Stimulated activated CD8-positive, alpha-beta memory T cell treated with anti-CD3 and anti-CD28 coated beads, Interleukin-12 subunit alpha, Interleukin-12 subunit beta, amount 100 ng/mL, for 24 hours (primary cell): ENCODE results near the gene ATP5MC2.
"Not testable (repeated sequence)": the region's sequence is repeated elsewhere in the genome, so short reads cannot be mapped to it uniquely, and the experiment has no call there.

Source experiments
- DNase-seq: peaks from one replicate; pipeline ENCODE4 v3.0.0-alpha.2; 2020; ENCODE audit errors: extremely low read depth

The ATP5MC2 gene

DNA sequence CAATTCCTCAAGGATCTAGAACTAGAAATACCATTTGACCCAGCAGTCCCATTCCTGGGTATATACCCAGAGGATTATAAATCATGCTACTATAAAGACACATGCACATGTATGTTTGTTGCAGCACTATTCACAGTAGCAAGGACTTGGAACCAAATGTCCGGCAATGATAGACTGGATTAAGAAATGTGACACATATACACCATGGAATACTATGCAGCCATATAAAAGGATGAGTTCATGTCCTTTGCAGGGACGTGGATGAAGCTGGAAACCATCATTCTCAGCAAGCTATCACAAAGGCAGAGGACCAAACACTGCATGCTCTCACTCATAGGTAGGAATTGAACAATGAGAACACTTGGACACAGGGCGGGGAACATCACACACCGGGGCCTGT is 29.6 kb downstream of the ATP5MC2 start:
- not testable (repeated sequence) for DNase-seq

- no peak for DNase-seq
These were observed 30.7 kb downstream of the ATP5MC2 start for GRCh38 chr12:53645165-53645564.

DNA sequence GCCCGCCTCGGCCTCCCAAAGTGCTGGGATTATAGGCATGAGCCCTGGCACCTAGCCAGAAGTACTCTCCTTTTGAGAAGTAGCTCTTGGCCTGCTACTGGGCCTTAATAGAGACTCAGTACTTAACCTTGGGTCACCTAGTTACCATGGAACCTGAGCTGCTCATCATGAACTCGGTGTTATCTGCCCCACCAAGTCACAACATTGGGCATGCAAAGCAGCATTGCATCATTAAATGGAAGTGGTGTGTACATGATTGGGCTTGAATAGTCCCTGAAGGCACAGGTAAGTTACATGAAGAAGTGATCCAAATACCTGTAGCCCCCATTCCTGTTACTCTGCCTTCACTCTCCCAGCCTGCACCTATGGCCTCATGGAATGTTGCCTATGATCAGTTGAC is 31.8 kb downstream of the ATP5MC2 start:
- DNase-seq, result no peak

DNA sequence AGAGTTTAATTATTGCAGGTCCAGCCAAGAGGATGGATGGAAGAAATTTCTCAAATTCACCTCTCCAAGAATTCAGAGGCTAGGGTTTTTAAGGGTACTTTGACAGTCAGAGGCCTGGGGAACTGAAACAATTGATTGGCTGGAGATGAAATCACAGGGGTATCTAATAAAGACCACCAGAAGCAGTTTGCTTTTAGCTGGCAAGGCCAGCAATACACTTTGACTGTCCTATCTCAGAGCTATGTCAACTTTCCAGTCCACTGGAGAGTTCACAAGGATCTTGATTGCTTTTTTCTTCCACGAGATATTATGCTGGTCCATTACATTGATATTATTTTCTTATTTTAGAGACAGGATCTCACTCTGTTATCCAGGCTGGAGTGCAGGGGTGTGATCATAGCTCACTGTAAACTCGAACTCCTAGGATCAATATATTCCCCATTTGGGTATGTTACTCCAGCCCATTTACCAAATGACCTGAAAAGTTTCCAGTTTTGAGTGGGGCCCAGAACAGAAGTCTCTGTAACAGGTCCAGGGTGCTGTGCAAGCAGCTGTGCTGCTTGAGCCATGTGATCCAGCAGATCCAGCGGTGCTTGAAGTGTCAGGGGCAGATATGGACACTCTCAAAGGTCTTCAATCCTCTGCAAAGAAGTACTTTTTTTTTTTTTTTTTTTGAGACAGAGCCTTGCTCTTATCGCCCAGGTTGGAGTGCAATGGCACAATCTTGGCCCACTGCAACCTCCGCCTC is 32.5 kb downstream of the ATP5MC2 start:
- DNase-seq, result no peak

DNA sequence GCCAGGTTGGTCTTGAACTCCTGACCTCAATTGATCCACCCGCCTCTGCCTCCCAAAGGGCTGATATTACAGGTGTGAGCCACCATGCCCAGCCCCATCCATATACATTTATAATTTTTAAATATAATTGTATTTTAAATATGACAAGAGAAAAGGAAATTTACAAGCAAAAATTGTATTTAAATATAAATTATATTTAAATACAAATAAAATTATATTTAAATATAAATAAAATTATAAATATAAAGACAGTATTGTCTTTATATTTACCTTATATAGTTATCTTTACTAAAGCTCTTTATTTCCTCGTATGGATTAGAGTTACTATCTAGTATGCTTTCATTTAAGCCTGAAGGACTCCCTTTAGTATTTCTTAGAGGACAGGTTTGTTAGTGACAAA is 37.8 kb downstream of the ATP5MC2 start:
- no peak for DNase-seq

- DNase-seq, result no peak
These were observed 39.2 kb downstream of the ATP5MC2 start for GRCh38 chr12:53636641-53637040.

GRCh38 chr12:53635708-53636107 is 40.2 kb downstream of the ATP5MC2 start:
- DNase-seq, result not testable (repeated sequence)

- no peak for DNase-seq
These were observed 44.2 kb downstream of the ATP5MC2 start for GRCh38 chr12:53631721-53632120.

DNA sequence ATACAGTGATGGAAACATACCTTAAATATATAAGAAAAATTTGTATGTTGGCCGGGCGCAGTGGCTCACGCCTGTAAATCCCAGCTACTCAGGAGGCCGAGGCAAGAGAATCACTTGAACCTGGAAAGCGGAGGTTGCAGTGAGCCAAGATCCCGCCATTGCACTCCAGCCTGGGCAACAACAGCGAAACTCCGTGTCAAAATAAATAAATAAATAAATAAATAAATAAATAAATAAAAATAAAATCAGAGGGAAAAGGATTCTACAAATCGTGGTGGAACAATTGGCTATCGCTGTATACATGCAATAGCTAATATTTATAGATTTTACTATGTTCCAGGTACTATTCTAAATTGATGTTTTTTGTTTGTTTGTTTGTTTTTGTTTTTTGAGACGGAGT is 48.0 kb downstream of the ATP5MC2 start:
- DNase-seq, result no peak

DNA sequence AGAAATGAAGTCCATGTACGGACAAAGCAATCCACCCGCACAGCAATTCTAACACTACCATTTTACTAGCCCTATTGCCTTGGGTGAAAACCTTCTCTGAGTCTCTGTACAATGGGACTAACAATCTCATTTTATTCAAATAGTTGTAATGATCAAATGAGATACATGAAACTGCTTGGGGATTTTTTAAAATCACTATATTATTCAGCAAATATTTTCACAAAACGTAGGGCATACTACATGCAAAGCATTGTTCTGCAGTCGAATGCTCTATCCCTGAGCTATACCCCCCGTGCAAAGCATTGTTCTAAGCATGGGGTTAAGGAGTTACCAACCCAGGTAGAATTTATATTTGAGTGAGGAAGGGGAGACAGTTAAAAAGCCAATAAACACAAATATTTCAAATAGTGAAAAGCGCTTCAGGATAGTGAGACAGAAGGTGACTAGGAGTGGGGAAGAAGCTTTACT is 49.1 kb downstream of the ATP5MC2 start:
- DNase-seq, result no peak

- DNase-seq, result peak; percentile 90
These were observed 49.8 kb downstream of the ATP5MC2 start, which contains the start of gene ATF7 for GRCh38 chr12:53625946-53626701. ATF7 (minus strand) TSS chr12:53626382; CDS start chr12:53601000, 25,382 bp downstream.

DNA sequence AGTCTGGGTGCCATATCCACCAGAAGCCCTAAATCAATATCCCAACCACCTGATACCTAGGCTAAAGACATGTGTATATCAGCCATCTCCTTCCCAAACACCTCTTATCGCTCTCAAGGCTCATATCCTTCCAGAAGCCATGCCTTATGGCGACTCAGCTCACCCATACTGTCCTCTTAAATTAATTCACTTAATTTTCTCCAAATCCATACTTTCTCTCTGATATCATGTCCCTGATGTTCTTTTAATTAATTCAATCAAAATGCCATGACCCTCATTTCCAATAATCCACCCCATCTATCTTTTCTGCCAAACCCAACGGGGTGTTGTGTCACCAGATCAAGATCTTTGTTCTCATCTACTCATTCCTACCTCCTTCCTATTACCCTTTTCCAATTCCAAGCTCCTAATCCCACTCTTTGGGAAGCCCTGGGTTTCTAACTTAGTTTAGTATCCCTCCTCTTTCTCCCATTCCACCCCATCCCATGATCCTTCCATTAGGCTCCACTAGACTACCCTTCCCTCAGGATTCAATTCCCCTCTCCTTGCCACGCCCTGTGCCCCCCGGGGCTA is 50.4 kb downstream of the ATP5MC2 start:
- DNase-seq, result no peak

- DNase-seq, result no peak
These were observed 50.9 kb downstream of the ATP5MC2 start for GRCh38 chr12:53624956-53625355.

DNA sequence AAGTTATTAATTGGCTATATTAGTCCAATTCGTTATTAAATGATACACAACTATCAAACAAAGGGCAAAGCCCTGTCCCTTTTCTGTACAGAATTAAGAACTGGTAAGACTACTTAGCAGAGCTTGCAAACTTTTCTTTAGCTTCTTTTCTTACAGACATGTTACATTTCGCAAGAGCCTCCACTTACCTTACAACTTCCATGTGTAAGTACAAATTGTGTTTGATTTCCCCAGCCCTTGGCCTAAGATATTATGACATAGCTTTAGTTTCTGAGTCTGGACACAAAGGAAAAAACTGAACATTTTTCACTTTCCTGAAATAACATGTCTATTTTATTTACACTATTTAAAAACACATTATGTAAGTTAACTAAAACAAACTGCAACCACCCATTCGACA is 51.4 kb downstream of the ATP5MC2 start:
- DNase-seq, result no peak

GRCh38 chr12:53623548-53624385 is 52.1 kb downstream of the ATP5MC2 start:
- no peak for DNase-seq

DNA sequence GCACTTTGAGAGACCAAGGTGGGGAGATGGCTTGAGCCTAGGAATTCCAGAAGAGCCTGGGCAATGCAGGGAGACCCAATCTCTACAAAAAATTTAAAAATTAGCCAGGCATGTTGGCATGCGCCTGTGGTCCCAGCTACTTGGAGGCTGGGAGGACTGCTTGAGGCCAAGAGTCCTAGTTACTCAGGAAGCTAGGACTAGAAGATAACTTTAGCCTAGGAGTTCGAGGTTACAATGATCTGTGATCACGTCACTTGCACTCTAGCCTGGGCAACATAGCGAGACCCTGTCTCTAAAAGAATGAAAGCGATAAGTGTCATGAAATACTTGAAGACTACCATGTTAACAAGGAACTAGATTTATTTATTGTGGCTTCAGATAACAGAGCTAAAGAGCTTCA is 53.2 kb downstream of the ATP5MC2 start:
- no peak for DNase-seq

DNA sequence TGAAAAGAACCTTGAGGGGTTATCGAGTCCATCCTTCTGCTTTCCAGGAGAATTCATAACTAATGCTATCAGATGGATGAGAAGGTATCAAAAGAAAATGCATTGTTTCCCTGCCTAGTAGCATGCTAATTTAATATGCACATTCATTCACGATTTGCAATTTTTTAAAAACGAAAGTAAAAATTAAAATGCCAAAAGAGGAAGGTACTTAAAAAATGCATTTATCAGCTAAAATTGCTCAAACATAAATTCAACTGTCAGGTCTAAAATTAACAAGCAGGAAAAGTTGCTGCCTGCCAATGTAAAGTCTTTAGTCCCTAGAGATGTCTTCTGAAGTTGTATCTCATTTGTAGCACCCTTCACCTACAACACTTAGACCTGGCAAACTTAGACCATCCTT is 57.6 kb downstream of the ATP5MC2 start:
- DNase-seq, result no peak

DNA sequence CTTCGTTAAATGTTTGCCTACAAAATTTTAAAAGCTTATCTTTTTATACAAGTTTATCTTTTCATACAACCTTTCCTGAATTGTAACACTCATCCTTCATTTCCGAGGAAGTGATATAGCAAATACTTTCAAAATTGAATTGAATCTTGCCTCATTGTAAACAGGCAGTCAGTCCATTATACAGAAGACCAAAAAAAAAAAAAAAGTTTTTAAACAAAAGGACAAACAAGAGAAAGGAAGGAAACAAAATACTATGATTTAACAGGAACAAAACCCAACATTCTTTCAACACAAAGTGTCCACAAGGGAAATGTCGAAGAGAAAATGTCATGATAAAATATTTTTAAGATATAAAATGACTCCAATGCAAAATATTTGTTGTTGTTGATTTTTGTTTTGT is 58.2 kb downstream of the ATP5MC2 start:
- DNase-seq, result no peak

- DNase-seq, result no peak
These were observed 58.9 kb downstream of the ATP5MC2 start for GRCh38 chr12:53616950-53617349.
